IMR-90 (cell line): ENCODE results near the gene COL13A1.

Experiments used
- CHD1 ChIP-seq: IDR thresholded peaks from 2 replicates; pipeline ENCODE4 v1.6.1; 2012; ENCODE audit warnings: low read depth, low read length, improper control_type of control experiment
- FOS ChIP-seq: fragments of 150-350 bp; IDR thresholded peaks from 2 replicates; pipeline ENCODE4 v1.6.1; 2016; ENCODE audit warnings: low read depth, low read length
- MXI1 ChIP-seq: IDR thresholded peaks from 2 replicates; pipeline ENCODE4 v1.6.1; 2012; ENCODE audit warnings: low read depth, mild to moderate bottlenecking, low read length, moderate library complexity, borderline replicate concordance
- POLR2A ChIP-seq: IDR thresholded peaks from 2 replicates; pipeline ENCODE4 v1.6.1; 2012; ENCODE audit warnings: mild to moderate bottlenecking, low read depth, low read length
- RAD21 ChIP-seq: IDR thresholded peaks from 2 replicates; pipeline ENCODE4 v1.6.1; 2012; ENCODE audit warnings: low read length, improper control_type of control experiment
- SMC3 ChIP-seq: fragments of 150-350 bp; IDR thresholded peaks from 2 replicates; pipeline ENCODE4 v1.6.1; 2016; ENCODE audit warnings: low read depth, mild to moderate bottlenecking, antibody characterized with exemption, low read length, moderate library complexity
- TF ChIP-seq, protein P1 (sequence below): conservative IDR thresholded peaks from 2 replicates; pipeline ENCODE4 v1.5.1; 2012; ENCODE audit warnings: mild to moderate bottlenecking, low read depth, low read length, improper control_type of control experiment
- TF ChIP-seq, protein P2 (sequence below): fragments of 150-350 bp; IDR thresholded peaks from 2 replicates; pipeline ENCODE4 v1.6.1; 2016; ENCODE audit warnings: low read depth, mild to moderate bottlenecking, low read length, moderate library complexity, borderline replicate concordance
- TF ChIP-seq, protein P3 (sequence below): fragments of 150-350 bp; IDR thresholded peaks from 2 replicates; pipeline ENCODE4 v1.6.1; 2017; ENCODE audit warnings: mild to moderate bottlenecking, antibody characterized with exemption, low read length, low read depth

DNA sequence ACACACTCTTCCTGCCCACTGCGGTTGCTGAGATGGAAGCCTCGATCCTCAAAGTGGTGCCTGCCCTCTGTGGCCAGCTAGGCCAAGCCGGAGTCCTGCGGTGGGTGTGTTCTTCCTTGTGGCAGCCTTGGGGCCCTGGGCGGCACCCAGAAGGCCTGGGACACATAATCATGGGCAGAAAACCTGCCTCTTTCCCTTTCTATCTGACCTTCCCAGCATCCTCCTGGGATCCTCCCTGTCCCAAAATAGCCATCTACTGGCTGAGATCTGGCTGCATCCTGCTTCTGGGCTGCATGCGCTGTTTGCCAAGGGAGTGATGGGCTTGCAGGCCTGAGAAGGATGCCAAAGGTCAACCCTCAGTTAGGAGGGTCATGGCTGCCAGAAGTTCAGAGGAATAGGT is 23.9 kb downstream of the COL13A1 start:
- TF ChIP-seq POLR2A (no peak), MXI1 (no peak), CHD1 (no peak), FOS (no peak), SMC3 (no peak), RAD21 (no peak)
- TF ChIP-seq, protein P1, sequence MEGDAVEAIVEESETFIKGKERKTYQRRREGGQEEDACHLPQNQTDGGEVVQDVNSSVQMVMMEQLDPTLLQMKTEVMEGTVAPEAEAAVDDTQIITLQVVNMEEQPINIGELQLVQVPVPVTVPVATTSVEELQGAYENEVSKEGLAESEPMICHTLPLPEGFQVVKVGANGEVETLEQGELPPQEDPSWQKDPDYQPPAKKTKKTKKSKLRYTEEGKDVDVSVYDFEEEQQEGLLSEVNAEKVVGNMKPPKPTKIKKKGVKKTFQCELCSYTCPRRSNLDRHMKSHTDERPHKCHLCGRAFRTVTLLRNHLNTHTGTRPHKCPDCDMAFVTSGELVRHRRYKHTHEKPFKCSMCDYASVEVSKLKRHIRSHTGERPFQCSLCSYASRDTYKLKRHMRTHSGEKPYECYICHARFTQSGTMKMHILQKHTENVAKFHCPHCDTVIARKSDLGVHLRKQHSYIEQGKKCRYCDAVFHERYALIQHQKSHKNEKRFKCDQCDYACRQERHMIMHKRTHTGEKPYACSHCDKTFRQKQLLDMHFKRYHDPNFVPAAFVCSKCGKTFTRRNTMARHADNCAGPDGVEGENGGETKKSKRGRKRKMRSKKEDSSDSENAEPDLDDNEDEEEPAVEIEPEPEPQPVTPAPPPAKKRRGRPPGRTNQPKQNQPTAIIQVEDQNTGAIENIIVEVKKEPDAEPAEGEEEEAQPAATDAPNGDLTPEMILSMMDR, result no peak
- TF ChIP-seq, protein P2, sequence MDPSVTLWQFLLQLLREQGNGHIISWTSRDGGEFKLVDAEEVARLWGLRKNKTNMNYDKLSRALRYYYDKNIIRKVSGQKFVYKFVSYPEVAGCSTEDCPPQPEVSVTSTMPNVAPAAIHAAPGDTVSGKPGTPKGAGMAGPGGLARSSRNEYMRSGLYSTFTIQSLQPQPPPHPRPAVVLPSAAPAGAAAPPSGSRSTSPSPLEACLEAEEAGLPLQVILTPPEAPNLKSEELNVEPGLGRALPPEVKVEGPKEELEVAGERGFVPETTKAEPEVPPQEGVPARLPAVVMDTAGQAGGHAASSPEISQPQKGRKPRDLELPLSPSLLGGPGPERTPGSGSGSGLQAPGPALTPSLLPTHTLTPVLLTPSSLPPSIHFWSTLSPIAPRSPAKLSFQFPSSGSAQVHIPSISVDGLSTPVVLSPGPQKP, result no peak
- TF ChIP-seq, protein P3, sequence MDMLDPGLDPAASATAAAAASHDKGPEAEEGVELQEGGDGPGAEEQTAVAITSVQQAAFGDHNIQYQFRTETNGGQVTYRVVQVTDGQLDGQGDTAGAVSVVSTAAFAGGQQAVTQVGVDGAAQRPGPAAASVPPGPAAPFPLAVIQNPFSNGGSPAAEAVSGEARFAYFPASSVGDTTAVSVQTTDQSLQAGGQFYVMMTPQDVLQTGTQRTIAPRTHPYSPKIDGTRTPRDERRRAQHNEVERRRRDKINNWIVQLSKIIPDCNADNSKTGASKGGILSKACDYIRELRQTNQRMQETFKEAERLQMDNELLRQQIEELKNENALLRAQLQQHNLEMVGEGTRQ, result no peak
